Measurements from ENCODE around the gene ZFPL1.

ZFPL1 gene

DNA sequence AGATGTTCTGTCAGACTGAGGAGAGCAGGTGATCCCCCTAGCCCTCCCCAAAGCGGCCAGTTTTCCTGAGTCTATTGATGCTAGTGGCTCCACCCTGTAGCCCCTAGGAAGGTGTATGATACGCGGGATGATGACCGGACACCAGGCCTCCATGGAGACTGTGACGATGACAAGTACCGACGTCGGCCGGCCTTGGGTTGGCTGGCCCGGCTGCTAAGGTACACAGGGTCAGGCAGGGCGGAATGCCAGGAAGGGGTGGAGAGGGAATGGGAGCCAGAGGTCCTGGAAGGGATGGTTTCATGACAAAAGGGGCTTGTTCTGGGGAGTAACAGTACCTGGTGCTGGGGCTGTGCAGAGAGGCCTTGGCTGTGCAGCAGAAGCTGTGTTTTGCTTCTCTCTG is 3.2 kb downstream of the ZFPL1 start:
- H2AFZ ChIP-seq (ENCODE audit: low read depth, low read length, severe bottlenecking): no peak overlapping the region
- H3K9ac ChIP-seq (ENCODE audit: low read length): no peak overlapping the region
- no peak overlapping the region for H3K4me2 ChIP-seq (ENCODE audit: low read depth, low read length, poor library complexity, severe bottlenecking)
- H3K9me2 ChIP-seq (replicated peaks; ENCODE audit: insufficient read depth, low read length): no peaks in the 10 kb centered on the region
- H4K20me1 ChIP-seq (ENCODE audit: low read depth, low read length): no peaks in the 10 kb centered on the region
- TF ChIP-seq, protein P1, sequence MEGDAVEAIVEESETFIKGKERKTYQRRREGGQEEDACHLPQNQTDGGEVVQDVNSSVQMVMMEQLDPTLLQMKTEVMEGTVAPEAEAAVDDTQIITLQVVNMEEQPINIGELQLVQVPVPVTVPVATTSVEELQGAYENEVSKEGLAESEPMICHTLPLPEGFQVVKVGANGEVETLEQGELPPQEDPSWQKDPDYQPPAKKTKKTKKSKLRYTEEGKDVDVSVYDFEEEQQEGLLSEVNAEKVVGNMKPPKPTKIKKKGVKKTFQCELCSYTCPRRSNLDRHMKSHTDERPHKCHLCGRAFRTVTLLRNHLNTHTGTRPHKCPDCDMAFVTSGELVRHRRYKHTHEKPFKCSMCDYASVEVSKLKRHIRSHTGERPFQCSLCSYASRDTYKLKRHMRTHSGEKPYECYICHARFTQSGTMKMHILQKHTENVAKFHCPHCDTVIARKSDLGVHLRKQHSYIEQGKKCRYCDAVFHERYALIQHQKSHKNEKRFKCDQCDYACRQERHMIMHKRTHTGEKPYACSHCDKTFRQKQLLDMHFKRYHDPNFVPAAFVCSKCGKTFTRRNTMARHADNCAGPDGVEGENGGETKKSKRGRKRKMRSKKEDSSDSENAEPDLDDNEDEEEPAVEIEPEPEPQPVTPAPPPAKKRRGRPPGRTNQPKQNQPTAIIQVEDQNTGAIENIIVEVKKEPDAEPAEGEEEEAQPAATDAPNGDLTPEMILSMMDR (IDR thresholded peaks at IDR 0.05; ENCODE audit: insufficient read depth, low read length, poor library complexity, severe bottlenecking): no peak
- TF ChIP-seq EZH2phosphoT487 (conservative IDR thresholded peaks at IDR 0.05; ENCODE audit: low read length): no peak
- no peak overlapping the region for H3K4me3 ChIP-seq (ENCODE audit: insufficient read depth, low read length, poor library complexity, severe bottlenecking)
- H3K36me3 ChIP-seq (ENCODE audit: low read length): peaks cover 3% of the 10 kb centered on the region; the same call in 1 of the 2 replicates
- H3K9me3 ChIP-seq (ENCODE audit: insufficient read depth, low read length): no peaks in the 10 kb centered on the region
- H3K27ac ChIP-seq (ENCODE audit: low read depth, low read length): no peak overlapping the region
- H3K27me3 ChIP-seq (ENCODE audit: low read length): no peaks in the 10 kb centered on the region
- peaks cover 4% of the 10 kb centered on the region; the same call in 1 of the 2 replicates for H3F3A ChIP-seq (ENCODE audit: insufficient read depth)
- peaks cover 30% of the 10 kb centered on the region for H3K79me2 ChIP-seq (ENCODE audit: insufficient read depth, low read length)

DNA sequence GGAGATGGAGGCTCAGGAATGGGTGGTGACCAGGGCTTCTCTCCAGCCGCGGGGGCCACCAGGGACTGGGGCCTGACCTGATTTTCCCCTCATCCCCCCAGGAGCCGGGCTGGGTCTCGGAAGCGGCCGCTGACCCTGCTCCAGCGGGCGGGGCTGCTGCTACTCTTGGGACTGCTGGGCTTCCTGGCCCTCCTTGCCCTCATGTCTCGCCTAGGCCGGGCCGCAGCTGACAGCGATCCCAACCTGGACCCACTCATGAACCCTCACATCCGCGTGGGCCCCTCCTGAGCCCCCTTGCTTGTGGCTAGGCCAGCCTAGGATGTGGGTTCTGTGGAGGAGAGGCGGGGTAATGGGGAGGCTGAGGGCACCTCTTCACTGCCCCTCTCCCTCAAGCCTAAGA is 3.8 kb downstream of the ZFPL1 start:
- Histone ChIP-seq H3K9me3 (ENCODE audit: insufficient read depth, low read length) (no peaks in the 10 kb centered on the region), H3K9me2 (replicated peaks; ENCODE audit: insufficient read depth, low read length) (no peaks in the 10 kb centered on the region), H4K20me1 (ENCODE audit: low read depth, low read length) (no peaks in the 10 kb centered on the region), H3F3A (ENCODE audit: insufficient read depth) (peaks cover 5% of the 10 kb centered on the region; the same call in 1 of the 2 replicates), H3K27me3 (ENCODE audit: low read length) (no peaks in the 10 kb centered on the region), H3K27ac (ENCODE audit: low read depth, low read length) (no peak overlapping the region), H3K79me2 (ENCODE audit: insufficient read depth, low read length) (peaks cover 24% of the 10 kb centered on the region), H3K4me2 (ENCODE audit: low read depth, low read length, poor library complexity, severe bottlenecking) (no peak overlapping the region), H3K9ac (ENCODE audit: low read length) (no peak overlapping the region), H3K36me3 (ENCODE audit: low read length) (0 out of 2 replicates have a peak, but pooled peaks cover 2% of the 10 kb centered on the region), H3K4me3 (ENCODE audit: insufficient read depth, low read length, poor library complexity, severe bottlenecking) (no peak overlapping the region), H2AFZ (ENCODE audit: low read depth, low read length, severe bottlenecking) (no peak overlapping the region)
- TF ChIP-seq EZH2phosphoT487 (conservative IDR thresholded peaks at IDR 0.05; ENCODE audit: low read length): no peak
- TF ChIP-seq, protein P1 (IDR thresholded peaks at IDR 0.05; ENCODE audit: insufficient read depth, low read length, poor library complexity, severe bottlenecking): no peak

DNA sequence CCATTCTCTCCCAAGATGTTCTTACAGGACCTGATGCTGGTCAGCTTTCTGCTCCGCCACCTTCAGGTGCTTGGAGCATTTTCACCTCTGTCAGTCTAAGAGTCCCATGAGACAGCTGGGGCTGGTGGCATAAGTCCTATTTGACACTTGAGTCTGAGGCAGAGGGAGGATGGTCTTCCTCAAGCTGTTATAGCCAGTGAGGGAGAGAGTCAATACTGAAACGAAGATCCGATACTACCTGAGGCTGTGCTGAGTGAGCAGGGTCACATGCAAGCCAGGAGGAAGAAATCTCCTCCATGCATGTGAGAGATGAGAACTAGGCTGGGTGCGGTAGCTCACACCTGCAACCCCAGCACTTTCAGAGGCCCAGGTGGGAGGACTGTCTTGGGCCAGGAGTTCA is 5.6 kb downstream of the ZFPL1 start:
- Histone ChIP-seq H3F3A (ENCODE audit: insufficient read depth) (peaks cover 9% of the 10 kb centered on the region; the same call in 1 of the 2 replicates), H3K4me2 (ENCODE audit: low read depth, low read length, poor library complexity, severe bottlenecking) (no peak overlapping the region), H3K4me3 (ENCODE audit: insufficient read depth, low read length, poor library complexity, severe bottlenecking) (no peak overlapping the region), H3K36me3 (ENCODE audit: low read length) (no peaks in the 10 kb centered on the region), H3K9me2 (replicated peaks; ENCODE audit: insufficient read depth, low read length) (no peaks in the 10 kb centered on the region), H3K9me3 (ENCODE audit: insufficient read depth, low read length) (no peaks in the 10 kb centered on the region), H3K9ac (ENCODE audit: low read length) (no peak overlapping the region), H3K27ac (ENCODE audit: low read depth, low read length) (no peak overlapping the region), H4K20me1 (ENCODE audit: low read depth, low read length) (no peaks in the 10 kb centered on the region), H3K79me2 (ENCODE audit: insufficient read depth, low read length) (peaks cover 10% of the 10 kb centered on the region), H3K27me3 (ENCODE audit: low read length) (no peaks in the 10 kb centered on the region), H2AFZ (ENCODE audit: low read depth, low read length, severe bottlenecking) (no peak overlapping the region)
- TF ChIP-seq EZH2phosphoT487 (conservative IDR thresholded peaks at IDR 0.05; ENCODE audit: low read length): no peak
- TF ChIP-seq, protein P1 (IDR thresholded peaks at IDR 0.05; ENCODE audit: insufficient read depth, low read length, poor library complexity, severe bottlenecking): no peak
